GM23248 (cell line): ENCODE results near the gene KRTAP2-3.
"Not testable (repeated sequence)": the region's sequence is repeated elsewhere in the genome, so short reads cannot be mapped to it uniquely, and the experiment has no call there.

ENCODE experiments used
- EZH2 ChIP-seq: fragments of 200-600 bp; sonication (generic); IDR thresholded peaks from 2 replicates; pipeline ENCODE4 v1.6.1; 2018; ENCODE audit warnings: antibody characterized with exemption, mild to moderate bottlenecking; ENCODE audit not compliant: insufficient read depth, poor library complexity, severe bottlenecking
- EZH2phosphoT487 ChIP-seq: fragments of 200-600 bp; sonication (generic); IDR thresholded peaks from 2 replicates; pipeline ENCODE4 v1.6.1; 2018; ENCODE audit warnings: antibody characterized with exemption, moderate library complexity, mild to moderate bottlenecking, low read depth; ENCODE audit not compliant: insufficient read depth

- not testable (repeated sequence) for TF ChIP-seq EZH2, EZH2phosphoT487
Observed at GRCh38 chr17:41105347-41105746, 45.4 kb upstream of the KRTAP2-3 start, which contains the start of gene KRTAP4-9.
